NCI-H345 treated with DMSO at 0.1 percent for 48 hours (cell line): ENCODE data around the gene CPSF2.

Source experiments
- DNase-seq: peaks from one replicate; lab custom pipeline; 2025; ENCODE audit not compliant: unreplicated experiment; lab: John Stamatoyannopoulos, UW

Gene CPSF2

DNA sequence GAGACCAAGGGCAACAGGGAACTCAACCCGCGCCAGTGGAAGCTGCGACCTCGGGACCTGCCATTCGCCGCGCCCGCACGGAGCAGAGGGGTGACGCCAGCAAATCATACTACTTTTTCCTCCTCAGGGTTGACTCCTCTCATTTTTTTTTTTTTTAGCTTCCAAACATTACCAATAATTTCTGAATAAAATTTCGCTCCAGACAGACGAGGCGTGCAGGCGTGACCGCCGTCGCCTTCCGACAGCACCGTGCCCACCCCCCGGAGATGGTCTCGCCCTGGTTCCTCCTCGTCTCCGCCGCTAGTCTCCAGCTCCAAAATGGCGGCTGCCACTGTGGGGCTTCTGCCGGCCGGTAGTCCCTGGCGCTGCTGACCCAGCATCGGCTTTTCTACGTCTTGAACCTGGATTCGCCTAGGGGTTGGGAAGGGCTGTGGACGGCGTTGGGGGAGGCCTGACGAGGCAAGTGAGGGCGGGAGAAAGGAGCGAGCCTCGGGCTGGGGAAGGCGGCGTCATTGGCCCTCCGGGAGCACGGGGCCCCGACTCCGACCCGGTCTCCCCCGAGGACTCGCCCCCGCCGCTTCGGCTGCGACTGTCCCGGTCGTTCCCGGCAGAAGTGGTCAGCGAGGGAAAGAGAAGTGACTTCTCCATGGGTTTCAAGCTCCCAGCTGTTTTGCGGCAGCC is at the start of gene CPSF2, which contains the start of gene NDUFB1:
CPSF2 (plus strand) TSS at position 300 of the 681 bp plus-strand sequence. CDS start 9,016 bp downstream, outside the sequence.
NDUFB1 (minus strand) TSS at position 37 of the 681 bp plus-strand sequence. CDS start 4,069 bp downstream, outside the sequence.
- DNase-seq, result peak; percentile 70

DNA sequence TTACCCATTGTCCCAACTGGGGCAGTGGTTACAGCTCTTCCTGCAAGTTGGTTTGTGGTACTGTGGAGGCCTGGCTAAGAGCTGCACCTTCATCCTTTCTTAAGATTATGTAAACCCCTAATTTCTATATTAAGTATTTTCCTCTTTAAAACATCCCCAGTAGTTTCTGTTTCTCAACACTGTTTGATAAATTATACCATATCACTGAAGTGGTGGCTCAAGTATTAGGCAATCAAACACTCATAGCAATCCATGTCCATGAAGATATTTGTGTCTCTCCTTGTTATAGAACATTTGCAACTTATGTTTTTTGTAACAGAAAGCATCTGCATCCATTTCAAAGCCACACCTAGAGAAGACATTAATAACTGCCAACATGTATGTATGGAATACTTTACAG is 47.2 kb upstream of the CPSF2 start:
- no peak for DNase-seq

DNA sequence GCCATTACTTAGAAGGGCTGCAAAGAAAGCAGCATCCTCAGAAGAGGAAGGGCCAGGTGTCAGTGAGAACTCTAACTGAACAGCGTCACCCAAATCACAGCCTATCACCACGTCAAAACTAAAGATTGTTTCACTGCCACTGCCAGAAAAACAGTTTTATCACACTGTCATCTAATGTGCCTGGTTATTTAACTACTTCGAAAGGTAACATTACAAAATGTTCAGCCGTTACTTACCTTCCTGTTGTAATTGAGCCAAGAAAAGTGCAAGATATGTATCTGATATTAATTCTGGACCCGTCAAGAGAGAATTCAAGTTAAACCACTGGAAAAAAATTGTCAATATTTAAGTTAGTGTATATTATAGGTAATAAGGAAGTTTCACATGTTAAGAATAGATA is 33.3 kb upstream of the CPSF2 start:
- DNase-seq, result no peak

DNA sequence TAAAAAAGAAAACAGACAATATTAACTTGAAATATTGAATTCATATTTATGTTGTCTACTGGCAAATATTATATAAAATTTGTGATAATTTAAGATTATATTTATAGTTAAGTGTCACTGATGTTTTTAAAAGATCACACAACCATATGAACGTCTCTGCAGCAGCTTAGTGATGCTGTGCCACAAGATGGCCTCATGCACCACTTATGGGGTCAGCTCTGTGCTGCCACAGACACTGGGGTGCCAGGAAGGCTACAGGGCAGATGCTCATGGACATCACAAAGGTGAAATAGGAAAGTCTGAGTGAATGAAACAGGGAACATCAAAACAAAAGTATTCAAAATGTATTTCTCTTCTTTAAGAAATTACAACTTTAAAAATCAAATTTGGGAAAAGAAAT is 28.4 kb upstream of the CPSF2 start:
- no peak for DNase-seq

DNA sequence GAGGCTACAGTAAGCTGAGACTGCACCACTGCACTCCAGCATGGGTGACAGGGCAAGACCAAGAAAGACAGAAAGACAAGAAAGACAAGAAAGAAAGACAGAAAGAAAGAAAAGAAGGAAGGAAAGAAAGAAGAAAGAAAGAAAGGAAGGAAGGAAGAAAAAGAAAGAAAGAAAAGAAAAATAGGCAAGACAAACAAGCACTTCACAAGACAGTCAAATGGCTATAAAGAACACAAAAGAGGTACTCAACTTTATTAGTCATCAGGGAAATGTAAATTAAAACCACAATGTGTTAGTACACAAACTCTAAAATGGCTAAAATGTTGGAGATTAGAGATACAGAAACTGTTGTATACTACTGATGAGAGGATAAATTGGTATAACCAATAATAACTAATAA is 22.0 kb upstream of the CPSF2 start:
- no peak for DNase-seq

DNA sequence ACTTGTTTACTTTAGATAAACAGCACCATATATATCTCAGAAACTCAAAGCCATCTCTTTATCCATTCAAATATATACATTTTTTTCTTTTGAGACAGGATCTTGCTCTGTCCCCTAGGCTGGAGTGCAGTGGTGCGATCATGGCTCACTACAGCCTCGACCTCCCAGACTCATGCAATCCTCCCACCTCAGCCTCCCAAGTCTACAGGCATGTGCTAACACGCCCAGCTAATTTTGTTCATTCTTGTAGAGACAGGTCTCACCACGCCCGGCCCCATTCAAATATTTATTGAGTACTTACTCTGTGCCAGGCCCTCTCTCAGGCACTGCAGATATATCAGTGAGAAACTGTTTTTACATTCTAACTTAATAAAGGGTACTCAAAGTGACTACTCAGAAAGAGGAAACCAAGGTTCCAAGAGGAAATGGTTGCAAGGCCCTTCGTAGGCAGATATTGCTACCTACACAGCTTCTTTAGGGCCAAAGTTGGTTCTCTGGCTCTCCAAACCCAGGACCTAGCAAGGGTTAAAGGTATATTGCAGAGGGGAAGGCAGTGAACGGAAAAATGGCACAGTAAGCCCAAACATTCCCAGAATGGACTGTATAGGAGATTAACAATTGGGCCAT is 18.3 kb upstream of the CPSF2 start:
- DNase-seq, result no peak

DNA sequence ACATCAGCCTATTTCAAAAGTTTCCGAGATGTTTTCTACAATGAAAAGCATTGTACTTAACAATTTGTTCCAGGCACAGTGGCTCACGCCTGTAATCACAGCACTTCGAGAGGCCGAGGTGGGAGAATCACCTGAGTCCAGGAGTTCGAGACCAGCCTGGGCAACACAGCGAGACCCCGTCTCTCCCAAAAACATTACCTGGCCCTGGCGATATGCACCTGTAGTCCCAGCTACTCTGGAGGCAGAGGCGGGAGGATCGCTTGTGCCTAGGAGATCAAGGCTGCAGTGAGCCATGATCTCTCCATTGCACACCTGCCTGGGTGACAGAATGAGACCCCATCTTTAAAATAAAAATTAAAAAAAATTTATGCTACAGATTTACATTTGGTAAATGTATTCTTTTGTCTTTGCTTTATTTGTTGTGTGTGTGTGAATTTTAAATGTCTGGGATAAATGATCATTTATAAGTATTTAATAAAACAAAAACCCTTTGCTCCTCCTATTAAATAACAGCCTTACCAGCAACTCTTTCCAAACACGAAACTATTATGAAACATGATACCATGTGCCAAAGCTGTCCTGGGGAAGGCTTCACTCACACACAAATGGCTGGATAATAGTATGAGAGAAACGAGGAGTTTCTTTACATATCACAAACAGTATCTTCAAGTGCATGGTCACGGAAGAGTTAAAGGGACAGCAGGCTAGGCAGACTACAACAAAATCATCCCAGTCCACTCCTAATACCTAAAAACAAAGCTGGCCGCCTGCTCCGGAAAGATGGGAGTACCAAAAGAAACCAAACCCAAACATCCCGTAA is 16.5 kb upstream of the CPSF2 start:
- DNase-seq, result no peak

DNA sequence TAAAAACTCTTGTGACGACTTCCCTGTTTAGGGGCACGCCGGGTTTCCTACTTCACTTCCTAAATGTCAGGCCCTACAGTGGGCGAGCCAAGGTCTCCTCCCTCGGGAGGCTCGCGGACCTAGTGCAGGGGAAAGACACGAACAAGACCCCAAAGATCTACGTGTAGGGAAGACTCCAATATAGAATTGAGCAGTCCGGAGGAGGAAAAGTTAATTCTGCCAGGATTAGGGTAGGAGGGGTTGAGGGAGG is 16.0 kb upstream of the CPSF2 start:
- DNase-seq, result no peak

DNA sequence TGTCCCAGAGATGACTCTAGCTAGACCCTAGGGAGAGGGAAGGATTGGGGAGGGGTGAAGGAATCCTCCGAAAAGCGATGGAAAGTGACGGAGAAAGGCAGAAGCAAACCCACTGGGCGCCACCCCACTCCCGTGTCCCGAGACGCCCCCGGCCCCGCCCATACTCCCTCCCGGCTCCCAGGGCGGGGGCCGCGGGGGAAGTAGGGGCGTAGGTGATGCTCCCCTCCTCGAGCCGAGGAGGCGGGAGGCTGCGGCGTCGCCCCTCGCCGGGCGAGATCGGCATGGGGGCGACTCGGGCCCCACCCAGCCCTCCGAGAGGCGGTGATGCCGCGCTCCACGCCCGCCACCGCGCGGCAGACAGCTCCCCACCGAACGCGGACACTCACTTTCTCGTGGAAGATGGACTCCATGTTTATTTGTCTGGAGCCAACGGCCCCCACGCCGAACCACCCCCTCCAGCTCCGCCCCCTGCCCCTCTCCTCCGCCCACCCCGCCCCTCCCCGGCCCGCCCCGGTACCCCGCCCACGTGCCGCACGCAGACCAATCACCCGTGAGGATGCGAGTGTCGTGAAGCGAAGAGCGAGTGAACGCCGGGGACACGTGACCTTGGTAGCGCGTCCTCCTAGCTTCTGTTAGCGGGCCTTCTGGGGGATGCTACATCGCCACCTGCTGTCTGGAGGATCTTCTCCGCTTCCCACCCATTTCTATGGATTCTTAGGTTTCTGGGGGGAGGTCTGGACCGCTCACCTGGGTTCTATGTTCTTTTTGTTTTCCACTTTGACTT is 15.4 kb upstream of the CPSF2 start, which contains the start of gene ATXN3:
ATXN3 (minus strand) TSS at position 440 of the 784 bp plus-strand sequence; CDS start at position 410, 30 bp downstream.
- DNase-seq, result peak; percentile 98

DNA sequence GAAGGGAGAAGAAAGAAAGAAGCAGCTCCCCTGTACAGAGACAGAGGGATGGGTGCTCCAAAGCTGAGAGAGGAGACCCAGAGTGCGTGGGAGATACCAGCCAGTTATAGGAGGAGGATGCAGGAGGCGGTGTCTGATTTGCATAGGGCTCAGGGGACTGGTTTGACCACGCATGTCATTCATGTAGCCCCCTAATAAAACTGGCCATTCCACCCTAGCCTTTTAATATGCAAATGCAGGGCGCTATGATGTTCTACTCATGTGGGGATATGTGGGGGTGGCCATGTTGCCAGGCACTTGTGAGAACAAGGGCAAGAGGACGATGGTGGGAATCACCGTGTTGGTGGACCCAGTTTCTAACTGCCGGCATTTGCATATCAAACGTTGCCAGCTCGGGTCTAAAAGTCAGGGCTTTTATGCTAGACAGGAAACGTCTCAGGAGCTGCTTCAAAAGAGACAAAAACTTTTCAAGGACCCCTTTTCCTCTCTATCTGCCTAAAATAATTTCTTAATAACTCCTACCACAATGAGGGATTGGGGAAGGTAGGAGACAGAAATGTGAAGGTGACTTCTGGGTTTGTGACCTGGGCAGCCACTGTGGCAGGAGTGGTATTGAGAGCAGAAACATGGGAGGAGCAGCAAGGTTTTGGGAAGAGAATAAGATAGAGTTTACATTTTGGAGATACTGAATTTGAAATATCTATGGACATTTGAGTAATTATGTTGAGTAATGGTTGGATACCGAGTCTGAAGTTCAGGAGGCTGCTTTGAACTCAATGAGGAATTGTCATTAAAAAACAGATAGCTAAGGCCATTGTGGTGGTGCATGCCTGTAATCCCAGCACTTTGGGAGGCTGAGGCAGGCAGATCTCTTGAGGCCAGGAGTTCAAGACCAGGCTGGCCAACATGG is 13.2 kb upstream of the CPSF2 start:
- DNase-seq, result no peak

DNA sequence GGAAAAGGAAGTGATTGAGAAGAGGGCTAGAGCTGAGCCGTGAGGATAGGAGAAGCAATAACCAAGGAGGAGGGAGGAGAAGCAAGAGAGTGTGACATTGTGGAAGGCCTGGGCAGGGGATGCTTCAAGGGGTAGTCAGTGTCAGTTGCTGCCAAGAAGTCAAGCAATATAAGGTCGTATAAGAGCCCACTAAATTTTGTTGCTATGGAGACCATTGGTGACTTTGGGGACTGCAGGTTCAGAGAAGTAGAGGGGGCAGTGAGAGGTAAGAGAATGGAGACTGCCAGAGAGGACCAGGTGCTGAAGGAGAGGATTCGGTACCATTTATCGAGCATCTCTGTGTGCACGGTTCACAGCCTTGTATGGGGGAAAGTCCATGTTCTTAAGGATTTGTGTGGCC is 12.3 kb upstream of the CPSF2 start:
- no peak for DNase-seq

DNA sequence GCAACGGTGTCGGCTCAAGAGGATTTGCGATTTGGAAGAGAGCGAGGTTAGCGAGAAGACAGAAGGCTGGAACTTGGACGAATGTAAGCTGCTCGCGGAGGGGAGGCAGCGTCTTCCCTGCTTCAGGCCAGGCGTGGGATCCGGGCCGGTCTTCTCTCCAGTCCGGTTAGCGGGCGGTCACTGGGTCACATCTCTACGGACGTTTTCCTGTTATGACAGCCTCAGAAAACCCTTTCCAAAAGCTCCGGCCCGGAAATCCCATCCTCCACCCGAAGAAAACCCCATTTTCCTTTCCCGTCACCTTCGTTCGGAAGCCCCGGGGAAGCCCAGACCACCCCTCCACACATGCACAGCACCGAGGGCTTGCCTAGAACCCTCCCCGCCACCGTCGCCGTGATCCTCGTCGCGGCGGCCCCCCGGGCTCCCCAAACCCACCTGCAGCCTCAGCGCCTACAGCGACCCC is 531 bp upstream of the CPSF2 start:
- DNase-seq, result no peak

DNA sequence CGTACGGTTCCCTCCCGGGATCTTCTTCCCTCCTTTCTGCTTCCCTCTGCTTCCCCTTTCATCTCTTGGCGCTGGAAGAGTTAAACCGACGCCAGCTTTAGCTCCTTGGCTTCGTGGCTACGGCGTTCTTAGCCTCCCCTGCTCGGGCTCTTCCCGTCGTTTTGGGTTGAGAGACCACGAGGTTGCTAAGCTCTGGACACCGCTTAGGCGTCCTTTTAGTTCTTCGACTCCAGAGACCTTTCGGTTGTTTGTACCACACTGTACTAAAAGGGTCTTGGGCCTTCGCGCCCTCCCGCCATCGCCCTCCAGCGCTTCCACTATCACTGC is 545 bp downstream of the CPSF2 start:
- DNase-seq, result no peak

DNA sequence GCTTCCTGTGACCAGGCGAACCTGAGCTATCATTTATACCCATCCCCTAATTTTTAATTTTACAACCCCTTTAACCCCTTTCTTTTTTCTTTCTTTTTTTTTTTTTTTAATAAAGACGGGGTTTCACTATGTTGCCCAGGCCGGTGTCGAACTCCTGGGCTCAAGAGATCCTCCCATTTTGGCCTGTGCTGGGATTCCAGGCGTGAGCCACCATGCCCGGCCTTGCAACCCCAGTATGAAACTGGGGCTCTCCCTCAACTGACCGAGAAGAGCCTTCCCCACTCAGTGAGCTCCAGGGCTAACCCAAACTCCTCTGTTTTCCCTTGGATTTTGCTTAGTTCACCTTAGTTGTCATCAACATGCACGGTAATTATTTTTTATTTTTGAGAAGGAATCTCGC is 992 bp downstream of the CPSF2 start:
- no peak for DNase-seq

DNA sequence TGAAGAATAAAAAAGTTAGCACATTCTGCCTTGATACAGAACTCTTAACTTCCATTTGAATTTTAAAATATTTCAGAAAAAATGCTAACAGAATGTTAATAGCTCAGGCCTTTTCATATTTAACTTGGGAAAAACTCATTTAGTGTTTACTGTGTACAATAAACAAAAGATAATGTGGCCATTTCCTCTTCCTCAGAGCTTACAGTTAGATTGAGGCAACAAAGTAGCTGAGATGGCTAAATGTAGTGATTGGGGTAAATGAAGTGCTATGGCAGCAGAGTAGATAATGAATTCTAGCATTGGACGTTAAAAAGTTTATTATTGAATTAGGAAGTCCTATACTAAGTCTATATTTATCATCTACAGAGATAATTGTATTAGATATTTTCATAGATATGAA is 12.7 kb downstream of the CPSF2 start:
- DNase-seq, result no peak

DNA sequence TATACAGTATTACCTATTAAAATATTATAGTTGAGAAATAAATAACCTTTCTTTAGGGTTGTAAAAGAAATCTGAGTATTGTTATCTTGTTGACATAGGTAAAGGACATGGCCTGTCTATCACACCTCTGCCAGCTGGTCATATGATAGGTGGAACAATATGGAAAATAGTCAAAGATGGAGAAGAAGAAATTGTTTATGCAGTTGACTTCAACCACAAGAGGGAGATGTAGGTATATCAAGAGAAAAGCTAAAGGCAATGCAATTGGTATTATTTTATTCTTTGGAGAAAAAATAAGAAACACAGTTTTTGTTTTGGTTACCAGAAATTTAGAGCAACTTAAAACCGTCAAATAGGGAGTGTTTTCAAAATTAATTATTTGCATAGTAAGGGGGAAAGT is 13.5 kb downstream of the CPSF2 start:
- DNase-seq, result no peak

DNA sequence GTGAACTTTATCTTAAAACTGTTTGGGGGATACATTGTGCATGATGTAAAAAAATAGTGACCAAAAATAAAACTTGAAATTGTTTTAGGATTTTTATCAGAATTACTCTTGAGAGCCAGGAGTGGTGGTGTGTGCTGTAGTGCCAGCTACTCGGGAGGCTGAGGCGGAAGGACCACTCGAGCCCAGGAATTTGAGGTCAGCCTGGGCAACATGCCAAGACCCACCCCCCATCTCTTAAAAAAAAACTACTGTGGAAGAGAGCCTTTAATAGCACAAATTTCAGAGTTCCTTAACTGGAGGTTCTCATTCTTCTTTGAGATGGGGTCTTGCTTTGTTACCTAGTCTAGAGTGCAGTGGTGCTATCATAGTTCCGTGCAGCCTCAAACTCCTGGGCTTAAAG is 21.5 kb downstream of the CPSF2 start:
- no peak for DNase-seq

DNA sequence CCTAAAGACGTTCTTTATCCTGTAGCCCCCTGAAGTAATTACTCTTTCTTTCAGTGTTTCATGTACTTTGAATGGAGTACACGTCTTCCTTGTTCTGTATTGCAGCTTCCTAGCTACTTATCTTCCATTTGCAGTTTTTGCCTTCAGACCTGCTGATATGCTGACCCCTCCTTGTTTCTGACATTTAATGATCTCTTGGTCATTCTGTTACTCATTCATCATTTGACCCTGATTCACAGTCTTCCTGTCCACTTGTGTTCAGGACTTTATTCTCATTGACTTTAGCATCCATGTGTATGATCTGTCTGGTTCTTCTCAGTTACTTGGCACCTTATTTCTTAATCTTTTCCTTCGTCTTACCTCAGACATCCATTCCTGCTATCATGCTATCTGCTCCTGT is 22.2 kb downstream of the CPSF2 start:
- DNase-seq, result no peak

DNA sequence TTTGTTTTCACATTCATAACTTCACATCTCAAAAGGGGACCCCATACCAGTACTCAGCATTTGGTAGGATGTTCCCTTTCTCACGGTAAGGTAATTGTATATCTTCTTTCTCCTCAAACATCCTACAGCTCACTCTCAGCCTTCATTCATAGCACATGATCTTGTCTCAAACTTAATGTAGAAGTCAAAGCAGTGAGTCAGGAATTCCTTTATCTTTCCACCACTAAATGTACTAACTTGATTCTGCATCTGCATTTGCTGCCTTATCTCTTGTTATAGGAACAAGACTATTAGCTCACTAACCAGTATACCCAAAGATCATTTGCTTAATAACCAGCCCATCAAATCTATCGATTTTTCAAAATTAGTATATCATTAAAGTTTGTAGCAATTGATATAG is 22.9 kb downstream of the CPSF2 start:
- DNase-seq, result no peak

DNA sequence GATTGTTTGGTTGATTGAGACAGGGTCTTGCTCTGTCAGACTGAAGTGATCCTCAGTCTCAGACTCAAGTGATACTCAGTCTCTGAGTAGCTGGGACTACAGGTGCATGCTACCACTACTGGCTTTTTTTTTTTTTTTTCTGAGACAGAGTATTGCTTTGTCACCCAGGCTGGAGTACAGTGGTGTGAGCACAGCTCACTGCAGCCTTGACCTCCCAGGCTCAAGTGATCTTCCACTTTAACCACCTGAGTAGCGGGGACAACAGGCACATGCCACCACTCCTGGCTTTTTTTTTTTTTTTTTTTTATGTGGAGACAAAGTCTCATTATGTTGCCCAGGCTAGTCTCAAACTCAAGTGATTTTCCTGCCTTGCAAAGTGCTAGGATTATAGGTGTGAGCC is 31.8 kb downstream of the CPSF2 start:
- no peak for DNase-seq
